SK-N-SH treated with all-trans-retinoic acid at 6 μM for 48 hours (cell line): ENCODE data around the gene CDH4.

ENCODE experiments used
- ATAC-seq: fragments of 200-7000 bp; cut with Tn5 transposase; 3 replicates; pipeline ENCODE4 v1.9.1; 2020; ENCODE audit warnings: mild to moderate bottlenecking, moderate library complexity
- ARNTL ChIP-seq: fragments of 450-650 bp; formaldehyde crosslinking; IDR thresholded peaks from 2 replicates; pipeline ENCODE4 v1.5.0; 2020; ENCODE audit warnings: low read depth, mild to moderate bottlenecking, moderate library complexity, borderline replicate concordance
- BACH2 ChIP-seq: fragments of 250-450 bp; sonication (Bioruptor Pico); IDR thresholded peaks from 2 replicates; pipeline ENCODE4 v1.9.0; 2021; ENCODE audit warnings: mild to moderate bottlenecking, borderline replicate concordance
- CREB5 ChIP-seq: fragments of 250-450 bp; sonication (Bioruptor Pico); IDR thresholded peaks from 2 replicates; pipeline ENCODE4 v1.5.1; 2020; ENCODE audit warnings: low read depth, mild to moderate bottlenecking, moderate library complexity
- CSDC2 ChIP-seq: fragments of 250-450 bp; sonication (Bioruptor Pico); IDR thresholded peaks from 2 replicates; pipeline ENCODE4 v1.5.0; 2020; ENCODE audit warnings: mild to moderate bottlenecking, moderate library complexity
- CSRNP3 ChIP-seq: fragments of 250-450 bp; sonication (Bioruptor Pico); IDR thresholded peaks from 2 replicates; pipeline ENCODE4 v1.5.1; 2021; ENCODE audit warnings: mild to moderate bottlenecking, moderate library complexity
- ESRRG ChIP-seq: fragments of 250-450 bp; sonication (Bioruptor Pico); IDR thresholded peaks from 2 replicates; pipeline ENCODE4 v1.6.1; 2021; ENCODE audit warnings: mild to moderate bottlenecking
- GLIS3 ChIP-seq: fragments of 250-450 bp; sonication (Bioruptor Pico); IDR thresholded peaks from 2 replicates; pipeline ENCODE4 v1.5.0; 2020; ENCODE audit warnings: mild to moderate bottlenecking, moderate library complexity
- ISL1 ChIP-seq: fragments of 250-450 bp; sonication (Bioruptor Pico); IDR thresholded peaks from 2 replicates; pipeline ENCODE4 v2.1.2; 2022; ENCODE audit warnings: mild to moderate bottlenecking, moderate library complexity
- OSR1 ChIP-seq: fragments of 250-450 bp; sonication (Bioruptor Pico); IDR thresholded peaks from 2 replicates; pipeline ENCODE4 v1.8.0; 2022; ENCODE audit warnings: moderate library complexity, mild to moderate bottlenecking, inconsistent platforms
- PATZ1 ChIP-seq: fragments of 250-450 bp; sonication (Bioruptor Pico); IDR thresholded peaks from 2 replicates; pipeline ENCODE4 v1.8.0; 2020; ENCODE audit warnings: mild to moderate bottlenecking, moderate library complexity, borderline replicate concordance
- POU6F1 ChIP-seq: fragments of 250-450 bp; sonication (Bioruptor Pico); IDR thresholded peaks from 2 replicates; pipeline ENCODE4 v1.8.0; 2021; ENCODE audit warnings: low read depth, mild to moderate bottlenecking, moderate library complexity, borderline replicate concordance
- RARB ChIP-seq: fragments of 250-450 bp; sonication (Bioruptor Pico); IDR thresholded peaks from 2 replicates; pipeline ENCODE4 v1.8.0; 2021; ENCODE audit warnings: mild to moderate bottlenecking, moderate library complexity
- SNAI2 ChIP-seq: fragments of 250-450 bp; sonication (Bioruptor Pico); IDR thresholded peaks from 2 replicates; pipeline ENCODE4 v1.5.0; 2020; ENCODE audit warnings: mild to moderate bottlenecking, moderate library complexity
- TCF4 ChIP-seq: fragments of 250-450 bp; sonication (Bioruptor Pico); IDR thresholded peaks from 2 replicates; pipeline ENCODE4 v1.8.0; 2021; ENCODE audit warnings: mild to moderate bottlenecking, moderate library complexity, borderline replicate concordance
- TOX ChIP-seq: fragments of 250-450 bp; sonication (Bioruptor Pico); IDR thresholded peaks from 2 replicates; pipeline ENCODE4 v1.8.0; 2021; ENCODE audit warnings: mild to moderate bottlenecking, moderate library complexity, borderline replicate concordance
- TSHZ2 ChIP-seq: fragments of 250-450 bp; sonication (Bioruptor Pico); IDR thresholded peaks from 2 replicates; pipeline ENCODE4 v1.5.0; 2020; ENCODE audit warnings: mild to moderate bottlenecking, moderate library complexity
- ZC3H10 ChIP-seq: fragments of 250-450 bp; sonication (Bioruptor Pico); IDR thresholded peaks from 2 replicates; pipeline ENCODE4 v1.5.1; 2021; ENCODE audit warnings: mild to moderate bottlenecking, moderate library complexity
- ZFP3 ChIP-seq: fragments of 250-450 bp; sonication (Bioruptor Pico); IDR thresholded peaks from 2 replicates; pipeline ENCODE4 v1.5.0; 2020; ENCODE audit warnings: mild to moderate bottlenecking, moderate library complexity
- ZFP30 ChIP-seq: fragments of 450-650 bp; formaldehyde crosslinking; IDR thresholded peaks from 2 replicates; pipeline ENCODE4 v1.5.0; 2022; ENCODE audit warnings: mild to moderate bottlenecking, moderate library complexity
- ZNF565 ChIP-seq: fragments of 450-650 bp; formaldehyde crosslinking; conservative IDR thresholded peaks from 2 replicates; pipeline ENCODE4 v1.5.0; 2020; ENCODE audit warnings: low read depth, mild to moderate bottlenecking, moderate library complexity
- ZNF70 ChIP-seq: fragments of 450-650 bp; formaldehyde crosslinking; IDR thresholded peaks from 2 replicates; pipeline ENCODE4 v1.5.0; 2020; ENCODE audit warnings: mild to moderate bottlenecking, moderate library complexity
- ZNF8 ChIP-seq: fragments of 450-650 bp; formaldehyde crosslinking; IDR thresholded peaks from 2 replicates; pipeline ENCODE4 v1.5.0; 2020; ENCODE audit warnings: mild to moderate bottlenecking, moderate library complexity

CDH4 gene

GRCh38 chr20:61813791-61814190 lies 561.7 kb downstream of the CDH4 start:
- TF ChIP-seq POU6F1, result no peak
- TF ChIP-seq PATZ1 (CRISPR knock-in tag), result no peak
- TF ChIP-seq ARNTL, result no peak
- TF ChIP-seq ZFP30 (CRISPR knock-in tag), result no peak
- no peak for TF ChIP-seq CREB5 (CRISPR knock-in tag)
- TF ChIP-seq ZNF8, result no peak
- TF ChIP-seq ZNF70 (CRISPR knock-in tag), result no peak
- TF ChIP-seq TCF4, result no peak
- no peak for TF ChIP-seq CSRNP3
- no peak for TF ChIP-seq CSDC2
- no peak for TF ChIP-seq ZC3H10
- no peak for TF ChIP-seq RARB (CRISPR knock-in tag)
- TF ChIP-seq BACH2 (CRISPR knock-in tag), result no peak
- TF ChIP-seq SNAI2 (CRISPR knock-in tag), result no peak
- TF ChIP-seq GLIS3, result no peak
- no peak for TF ChIP-seq TSHZ2 (CRISPR knock-in tag)
- TF ChIP-seq OSR1 (CRISPR knock-in tag), result no peak
- TF ChIP-seq ZNF565 (CRISPR knock-in tag), result no peak
- no peak for TF ChIP-seq ZFP3 (CRISPR knock-in tag)
- TF ChIP-seq ESRRG (CRISPR knock-in tag), result no peak
- no peak for ATAC-seq

- TF ChIP-seq CSDC2, result no peak
- no peak for TF ChIP-seq ZFP30 (CRISPR knock-in tag)
- no peak for TF ChIP-seq TOX (CRISPR knock-in tag)
- TF ChIP-seq ARNTL, result no peak
- TF ChIP-seq ISL1 (CRISPR knock-in tag), result no peak
- TF ChIP-seq RARB (CRISPR knock-in tag), result no peak
- TF ChIP-seq POU6F1, result no peak
- ATAC-seq, result no peak
These were observed 562.2 kb downstream of the CDH4 start for GRCh38 chr20:61814244-61814643.

- no peak for ATAC-seq
- no peak for TF ChIP-seq ZFP30 (CRISPR knock-in tag)
- no peak for TF ChIP-seq ISL1 (CRISPR knock-in tag)
- TF ChIP-seq ZC3H10, result no peak
- no peak for TF ChIP-seq ZNF565 (CRISPR knock-in tag)
- TF ChIP-seq CSDC2, result no peak
- TF ChIP-seq ZNF70 (CRISPR knock-in tag), result no peak
- TF ChIP-seq TSHZ2 (CRISPR knock-in tag), result no peak
- no peak for TF ChIP-seq BACH2 (CRISPR knock-in tag)
- no peak for TF ChIP-seq CREB5 (CRISPR knock-in tag)
- no peak for TF ChIP-seq OSR1 (CRISPR knock-in tag)
- no peak for TF ChIP-seq SNAI2 (CRISPR knock-in tag)
These were observed 562.7 kb downstream of the CDH4 start for GRCh38 chr20:61814726-61815125.
